Measurements from ENCODE around the gene UTP25. TPM values are rescaled to one million over a fixed set of nuclear protein-coding genes. Genes with fewer than 3 reads are reported as not detected.

UTP25 gene
- total and polyA plus RNA-seq, 7 experiments from 2014 or later, result 3.2 to 16.3 (median 8.0) TPM

GRCh38 chr1:209820986-209821385 lies 6.8 kb upstream of the UTP25 start:
- intact Hi-C loops (cut with micrococcal nuclease), result loop anchor here in 1 of 2 donors (5.0 kb wide), 1 partner anchor 254 kb away; no protein-coding TSS in a partner anchor

GRCh38 chr1:209822706-209823105 lies 5.1 kb upstream of the UTP25 start:
- ATAC-seq (no peak), DNase-seq (no peak)
- no peaks in the 10 kb centered on the region for H3K36me3 ChIP-seq (ENCODE audit: control insufficient read depth in 2 of 3, insufficient read depth in 3 of 3, low read length in 3 of 3)
- H3K27me3 Mint-ChIP-seq, result peaks cover 7 to 37% (median 16%) of the 10 kb centered on the region in 5 donors
- peak overlapping the region in 1 of 9 donors; percentile 31 for H3K27ac Mint-ChIP-seq
- H3K36me3 Mint-ChIP-seq, result peaks cover 0 to 1% (median 0%) of the 10 kb centered on the region in 5 donors
- H3K27me3 ChIP-seq (ENCODE audit: control insufficient read depth in 2 of 2, insufficient read depth in 2 of 2, low read length in 2 of 2), result no peaks in the 10 kb centered on the region
- ChIA-PET POLR2A (interaction anchor here (1.2 to 11.0 kb wide), 9 partner anchors 11 to 95 kb away, joined by 4 to 62 read pairs (median 8); partner anchors contain the start of genes C1orf74, IRF6 and TRAF3IP3), CTCF (interaction anchor here (0.6 to 3.7 kb wide), 15 partner anchors 9 to 236 kb away, joined by 3 to 14 read pairs (median 5); partner anchors contain the start of gene TRAF3IP3)
- peaks cover 0 to 4% of the 10 kb centered on the region in 2 donors for H3K4me1 ChIP-seq (ENCODE audit: control insufficient read depth in 2 of 2, insufficient read depth in 2 of 2, low read length in 2 of 2)
- H3K9me3 ChIP-seq (ENCODE audit: control insufficient read depth in 2 of 3, low read length in 3 of 3), result no peaks in the 10 kb centered on the region
- peak overlapping the region in 3 of 10 donors; percentile 2 to 48 (median 32) for H3K4me3 Mint-ChIP-seq
- intact Hi-C loops (cut with micrococcal nuclease), result loop anchor here (1.0 to 5.0 kb wide), 5 partner anchors 16 to 489 kb away; partner anchors contain the start of genes C1orf74 (in 2 of the 2) and IRF6 (in 1 of the 2)
- no peak overlapping the region for H3K27ac ChIP-seq (ENCODE audit: low read depth, low read length)
- no peaks in the 10 kb centered on the region for H3K9me3 Mint-ChIP-seq
- no peak overlapping the region for H3K4me3 ChIP-seq (ENCODE audit: low read length)
- H3K4me1 Mint-ChIP-seq, result peaks cover 9 to 23% (median 14%) of the 10 kb centered on the region in 7 donors

More at GRCh38 chr1:209820986-209821385, 6.8 kb upstream of the UTP25 start:
- no peak overlapping the region for H3K27ac Mint-ChIP-seq
- H3K36me3 Mint-ChIP-seq, result peaks cover 0 to 1% (median 0%) of the 10 kb centered on the region in 5 donors
- Histone ChIP-seq H3K36me3 (ENCODE audit: control insufficient read depth in 2 of 3, insufficient read depth in 3 of 3, low read length in 3 of 3) (no peaks in the 10 kb centered on the region), H3K4me1 (ENCODE audit: control insufficient read depth in 2 of 2, insufficient read depth in 2 of 2, low read length in 2 of 2) (no peaks in the 10 kb centered on the region), H3K9me3 (ENCODE audit: control insufficient read depth in 2 of 3, low read length in 3 of 3) (no peaks in the 10 kb centered on the region), H3K27ac (ENCODE audit: low read depth, low read length) (no peak overlapping the region), H3K4me3 (ENCODE audit: low read length) (no peak overlapping the region), H3K27me3 (ENCODE audit: control insufficient read depth in 2 of 2, insufficient read depth in 2 of 2, low read length in 2 of 2) (no peaks in the 10 kb centered on the region)
- ChIA-PET POLR2A (interaction anchor here (11.0 kb wide), 1 partner anchor 52 kb away, joined by 62 read pairs; no protein-coding TSS in a partner anchor), CTCF (interaction anchor here (1.8 kb wide), 1 partner anchor 65 kb away, joined by 6 read pairs; the partner anchor contains the start of gene TRAF3IP3)
- no peak overlapping the region for H3K4me3 Mint-ChIP-seq
- peaks cover 7 to 35% (median 16%) of the 10 kb centered on the region in 5 donors for H3K27me3 Mint-ChIP-seq
- H3K4me1 Mint-ChIP-seq, result peaks cover 5 to 12% (median 9%) of the 10 kb centered on the region in 7 donors
- no peak for DNase-seq
- no peak for ATAC-seq
- H3K9me3 Mint-ChIP-seq, result no peaks in the 10 kb centered on the region

DNA sequence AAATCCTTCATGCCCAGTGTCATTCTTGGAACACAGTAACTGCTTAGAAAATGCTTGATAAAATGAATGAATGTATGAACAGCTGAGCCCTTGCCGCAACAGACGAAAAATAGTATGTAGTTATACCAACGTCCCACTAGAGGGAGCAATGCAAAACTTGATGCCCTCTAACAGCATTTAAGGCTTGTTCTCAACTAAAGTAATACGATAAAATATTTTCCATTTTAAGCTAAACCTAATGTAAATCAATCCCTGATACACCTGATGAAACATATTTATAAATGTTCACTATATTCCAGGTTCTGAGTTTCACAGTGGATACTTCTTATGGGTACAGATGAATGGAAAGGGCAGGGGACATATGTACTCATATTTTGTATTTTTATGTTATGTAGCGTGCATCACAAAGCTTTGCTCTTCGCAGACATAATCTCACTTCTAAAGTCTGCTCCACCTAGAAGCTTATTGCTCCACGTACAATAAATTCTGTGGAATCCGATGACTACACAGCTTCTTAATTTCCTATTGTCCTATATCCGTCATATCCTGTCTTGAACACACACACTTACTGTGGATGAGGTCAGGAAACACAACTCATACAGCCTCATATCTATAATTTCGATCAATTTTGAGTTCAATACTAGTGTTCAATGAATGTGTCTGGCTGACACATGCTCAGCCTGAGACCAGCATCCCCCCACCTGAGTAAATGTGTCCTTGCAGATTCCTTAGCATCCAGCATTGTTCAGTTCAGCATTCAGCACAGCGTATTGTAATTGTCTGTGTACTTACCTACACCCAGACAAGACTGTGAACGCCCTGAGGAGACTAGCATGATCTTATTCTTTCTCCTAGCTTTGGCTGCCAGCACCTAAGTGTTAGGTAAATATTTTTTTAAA lies 4.4 kb upstream of the UTP25 start:
- no peak overlapping the region for H3K27ac ChIP-seq (ENCODE audit: low read depth, low read length)
- H3K27me3 Mint-ChIP-seq, result peaks cover 7 to 37% (median 16%) of the 10 kb centered on the region in 5 donors
- DNase-seq (peak in 6 of 9 donors; percentile 25 to 63 (median 57)), ATAC-seq (peak; percentile 48)
- H3K9me3 Mint-ChIP-seq, result no peaks in the 10 kb centered on the region
- peaks cover 0 to 1% (median 0%) of the 10 kb centered on the region in 5 donors for H3K36me3 Mint-ChIP-seq
- peaks cover 9 to 30% (median 19%) of the 10 kb centered on the region in 7 donors for H3K4me1 Mint-ChIP-seq
- no peaks in the 10 kb centered on the region for H3K9me3 ChIP-seq (ENCODE audit: control insufficient read depth in 2 of 3, low read length in 3 of 3)
- peak overlapping the region in 1 of 9 donors; percentile 31 for H3K27ac Mint-ChIP-seq
- ChIA-PET POLR2A (interaction anchor here (0.7 to 11.0 kb wide), 11 partner anchors 11 to 96 kb away, joined by 3 to 62 read pairs (median 6); partner anchors contain the start of genes C1orf74, IRF6 and TRAF3IP3), CTCF (interaction anchor here (0.6 to 3.7 kb wide), 18 partner anchors 8 to 237 kb away, joined by 3 to 14 read pairs (median 4); partner anchors contain the start of genes IRF6 and TRAF3IP3)
- no peak overlapping the region for H3K4me3 ChIP-seq (ENCODE audit: low read length)
- no peaks in the 10 kb centered on the region for H3K27me3 ChIP-seq (ENCODE audit: control insufficient read depth in 2 of 2, insufficient read depth in 2 of 2, low read length in 2 of 2)
- peak overlapping the region in 3 of 10 donors; percentile 32 to 48 (median 32) for H3K4me3 Mint-ChIP-seq
- intact Hi-C loops (cut with micrococcal nuclease), result loop anchor here (1.0 to 5.0 kb wide), 5 partner anchors 17 to 488 kb away; partner anchors contain the start of genes C1orf74 (in 2 of the 2) and IRF6 (in 1 of the 2)
- peaks cover 0 to 3% (median 0%) of the 10 kb centered on the region in 3 experiments for H3K36me3 ChIP-seq (ENCODE audit: control insufficient read depth in 2 of 3, insufficient read depth in 3 of 3, low read length in 3 of 3)
- peaks cover 0 to 4% of the 10 kb centered on the region in 2 donors for H3K4me1 ChIP-seq (ENCODE audit: control insufficient read depth in 2 of 2, insufficient read depth in 2 of 2, low read length in 2 of 2)

DNA sequence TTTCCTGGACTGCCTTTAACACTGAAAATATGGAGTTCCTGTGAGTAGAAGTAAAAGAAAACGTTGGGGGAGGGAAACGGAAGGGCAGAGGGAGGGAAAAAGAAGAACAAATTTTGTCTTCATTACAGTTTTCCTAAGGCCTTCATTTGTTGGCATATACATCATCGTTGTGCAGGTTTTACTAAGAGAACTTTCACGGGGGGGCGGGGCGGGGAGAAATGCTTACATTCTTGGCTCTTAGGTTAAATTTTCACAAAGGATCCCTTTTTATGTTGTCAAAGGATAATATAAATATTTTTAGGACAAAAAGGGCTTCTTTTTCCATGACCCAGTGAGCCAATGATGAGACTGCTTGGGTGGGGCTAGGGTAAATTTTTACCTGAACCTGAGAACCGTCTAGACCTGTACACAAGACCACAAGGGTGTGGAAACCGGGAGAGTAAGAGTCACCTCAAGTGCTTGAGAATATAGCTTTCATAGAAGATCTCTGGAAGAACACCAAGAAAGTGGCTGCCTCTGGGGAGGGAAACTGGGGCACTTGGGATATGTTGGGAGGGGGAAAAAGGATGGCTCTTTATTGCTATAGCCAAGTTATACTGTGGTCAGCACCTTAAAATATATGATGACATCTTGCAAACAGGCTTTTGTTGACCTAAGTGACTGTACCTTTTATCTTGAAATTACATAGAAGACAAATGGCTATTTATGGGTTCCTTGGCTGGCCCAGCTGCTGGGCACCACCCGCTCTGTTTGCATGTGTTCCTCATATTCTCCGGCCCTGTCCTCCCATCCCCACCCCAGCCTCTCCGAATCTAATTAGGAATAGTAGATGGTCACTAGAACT lies 2.0 kb upstream of the UTP25 start:
- no peak for DNase-seq
- no peak overlapping the region for H3K4me3 ChIP-seq (ENCODE audit: low read length)
- no peak for ATAC-seq
- intact Hi-C loops (cut with micrococcal nuclease), result loop anchor here (2.0 to 5.0 kb wide), 4 partner anchors 69 to 249 kb away; partner anchors contain the start of gene TRAF3IP3 (in 1 of the 2)
- H3K36me3 ChIP-seq (ENCODE audit: control insufficient read depth in 2 of 3, insufficient read depth in 3 of 3, low read length in 3 of 3), result peaks cover 0 to 6% (median 0%) of the 10 kb centered on the region in 3 experiments
- Mint-ChIP-seq H3K9me3 (no peaks in the 10 kb centered on the region), H3K27ac (peak overlapping the region in 2 of 9 donors; percentile 3 to 28), H3K4me1 (peaks cover 25 to 50% (median 38%) of the 10 kb centered on the region in 7 donors), H3K36me3 (peaks cover 3 to 6% (median 3%) of the 10 kb centered on the region in 5 donors), H3K4me3 (no peak overlapping the region), H3K27me3 (peaks cover 7 to 21% (median 13%) of the 10 kb centered on the region in 5 donors)
- H3K9me3 ChIP-seq (ENCODE audit: control insufficient read depth in 2 of 3, low read length in 3 of 3), result no peaks in the 10 kb centered on the region
- no peak overlapping the region for H3K27ac ChIP-seq (ENCODE audit: low read depth, low read length)
- ChIA-PET CTCF (interaction anchor here (0.8 to 3.7 kb wide), 2 partner anchors 17 to 77 kb away, joined by 3 to 11 read pairs; no protein-coding TSS in a partner anchor), POLR2A (interaction anchor here (0.7 to 11.0 kb wide), 4 partner anchors 42 to 76 kb away, joined by 3 to 62 read pairs (median 12); partner anchors contain the start of gene C1orf74)
- no peaks in the 10 kb centered on the region for H3K27me3 ChIP-seq (ENCODE audit: control insufficient read depth in 2 of 2, insufficient read depth in 2 of 2, low read length in 2 of 2)
- H3K4me1 ChIP-seq (ENCODE audit: control insufficient read depth in 2 of 2, insufficient read depth in 2 of 2, low read length in 2 of 2), result peaks cover 8 to 16% of the 10 kb centered on the region in 2 donors

- Mint-ChIP-seq H3K27me3 (peaks cover 0 to 6% (median 0%) of the 10 kb centered on the region in 5 donors), H3K4me1 (peaks cover 25 to 60% (median 45%) of the 10 kb centered on the region in 7 donors), H3K4me3 (peak overlapping the region; percentile 59 to 87 (median 81)), H3K27ac (peak overlapping the region in 7 of 9 donors; percentile 34 to 81 (median 60)), H3K36me3 (peaks cover 20 to 32% (median 30%) of the 10 kb centered on the region in 5 donors), H3K9me3 (no peaks in the 10 kb centered on the region)
- ChIA-PET POLR2A (interaction anchor here (11.0 kb wide), 1 partner anchor 61 kb away, joined by 62 read pairs; no protein-coding TSS in a partner anchor), CTCF (interaction anchor here (0.6 kb wide), 1 partner anchor 26 kb away, joined by 3 read pairs; no protein-coding TSS in a partner anchor)
- Histone ChIP-seq H3K36me3 (ENCODE audit: control insufficient read depth in 2 of 3, insufficient read depth in 3 of 3, low read length in 3 of 3) (peaks cover 12 to 40% (median 21%) of the 10 kb centered on the region in 3 experiments), H3K27me3 (ENCODE audit: control insufficient read depth in 2 of 2, insufficient read depth in 2 of 2, low read length in 2 of 2) (no peaks in the 10 kb centered on the region), H3K27ac (ENCODE audit: low read depth, low read length) (no peak overlapping the region), H3K4me1 (ENCODE audit: control insufficient read depth in 2 of 2, insufficient read depth in 2 of 2, low read length in 2 of 2) (peaks cover 8 to 16% of the 10 kb centered on the region in 2 donors), H3K9me3 (ENCODE audit: control insufficient read depth in 2 of 3, low read length in 3 of 3) (no peaks in the 10 kb centered on the region), H3K4me3 (ENCODE audit: low read length) (no peak overlapping the region)
- intact Hi-C loops (cut with micrococcal nuclease), result loop anchor here in 1 of 2 donors (5.0 kb wide), 2 partner anchors 137 to 252 kb away; no protein-coding TSS in a partner anchor
- DNase-seq (no peak), ATAC-seq (no peak)
Measured at GRCh38 chr1:209829716-209830115, 1.9 kb downstream of the UTP25 start.
